Body of pancreas (tissue), 4 donors: ENCODE data around the gene COL26A1.

ENCODE experiments used
- POLR2A ChIP-seq, 3 donors: fragments of 450-650 bp; IDR thresholded peaks; one replicate each; pipeline ENCODE4 v1.6.1; 2016; ENCODE audit warnings: antibody characterized with exemption in 3 of 3, mild to moderate bottlenecking in 2 of 3
- TF ChIP-seq, protein P1 (sequence below), 7 experiments: fragments of 450-650 bp in 4 of 7; fragments of 200-600 bp in 3 of 7; sonication (generic) in 3 of 7; IDR thresholded peaks; one replicate each; pipeline ENCODE4 v1.5.1; 2016 to 2019; ENCODE audit warnings: antibody characterized with exemption in 7 of 7

DNA sequence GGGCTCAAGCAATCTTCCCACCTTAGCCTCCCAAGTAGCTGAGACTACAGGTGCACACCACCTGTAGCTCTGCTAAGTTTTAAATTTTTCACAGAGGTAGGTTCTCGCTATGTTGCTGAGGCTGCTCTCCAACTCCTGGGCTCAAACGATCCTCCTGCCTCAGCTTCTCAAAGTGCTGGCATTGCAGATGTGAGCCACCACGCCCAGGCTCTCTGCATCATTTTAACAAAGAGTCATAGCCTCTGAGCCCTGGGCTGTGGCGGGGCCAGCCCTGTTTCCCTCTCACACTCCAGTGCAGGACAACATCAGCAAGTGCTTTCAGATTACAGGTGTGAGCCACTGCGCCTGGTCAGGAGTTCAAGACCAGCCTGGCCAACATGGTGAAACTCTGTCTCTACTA, 102.5 kb downstream of the COL26A1 start:
- TF ChIP-seq, protein P1, sequence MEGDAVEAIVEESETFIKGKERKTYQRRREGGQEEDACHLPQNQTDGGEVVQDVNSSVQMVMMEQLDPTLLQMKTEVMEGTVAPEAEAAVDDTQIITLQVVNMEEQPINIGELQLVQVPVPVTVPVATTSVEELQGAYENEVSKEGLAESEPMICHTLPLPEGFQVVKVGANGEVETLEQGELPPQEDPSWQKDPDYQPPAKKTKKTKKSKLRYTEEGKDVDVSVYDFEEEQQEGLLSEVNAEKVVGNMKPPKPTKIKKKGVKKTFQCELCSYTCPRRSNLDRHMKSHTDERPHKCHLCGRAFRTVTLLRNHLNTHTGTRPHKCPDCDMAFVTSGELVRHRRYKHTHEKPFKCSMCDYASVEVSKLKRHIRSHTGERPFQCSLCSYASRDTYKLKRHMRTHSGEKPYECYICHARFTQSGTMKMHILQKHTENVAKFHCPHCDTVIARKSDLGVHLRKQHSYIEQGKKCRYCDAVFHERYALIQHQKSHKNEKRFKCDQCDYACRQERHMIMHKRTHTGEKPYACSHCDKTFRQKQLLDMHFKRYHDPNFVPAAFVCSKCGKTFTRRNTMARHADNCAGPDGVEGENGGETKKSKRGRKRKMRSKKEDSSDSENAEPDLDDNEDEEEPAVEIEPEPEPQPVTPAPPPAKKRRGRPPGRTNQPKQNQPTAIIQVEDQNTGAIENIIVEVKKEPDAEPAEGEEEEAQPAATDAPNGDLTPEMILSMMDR (IDR thresholded peaks at IDR 0.05): no peak
- no peak for TF ChIP-seq POLR2A (IDR thresholded peaks at IDR 0.05)
